Transverse colon (tissue), 4 donors: ENCODE results near the gene BATF2. TPM values are rescaled to one million over a fixed set of nuclear protein-coding genes. Genes with fewer than 3 reads are reported as not detected.

Experiments used
- DNase-seq: peaks from one replicate; pipeline ENCODE4 v3.0.0-alpha.2; 2019
- H3K27ac ChIP-seq, 4 donors: fragments of 200-600 bp; sonication (generic); 2 replicates each; pipeline ENCODE4 v1.5.1; 2016 to 2018; ENCODE audit warnings: inconsistent platforms in 4 of 4
- H3K27me3 ChIP-seq: fragments of 200-600 bp; sonication (generic); 2 replicates; pipeline ENCODE4 v1.5.1; 2017; ENCODE audit warnings: inconsistent platforms
- H3K36me3 ChIP-seq, 4 donors: fragments of 200-600 bp; sonication (generic); 2 replicates each; pipeline ENCODE4 v1.5.1; 2017 to 2019; ENCODE audit warnings: inconsistent platforms in 4 of 4
- H3K4me1 ChIP-seq, 4 donors: fragments of 200-600 bp; sonication (generic); 2 replicates each; pipeline ENCODE4 v1.5.1; 2017 to 2020; ENCODE audit warnings: inconsistent platforms in 4 of 4
- H3K4me3 ChIP-seq, 4 donors: fragments of 200-600 bp; sonication (generic); 1 replicate in 1 of 4; 2 replicates in 3 of 4; pipeline versions ENCODE4 v1.5.1 to v1.6.1; 2017 to 2019; ENCODE audit warnings: inconsistent platforms in 4 of 4
- H3K9me3 ChIP-seq, 2 donors: fragments of 200-600 bp; sonication (generic); 2 replicates each; pipeline ENCODE4 v1.5.1; 2017 to 2019; ENCODE audit warnings: inconsistent platforms in 2 of 2
- EP300 ChIP-seq: sonication (generic); formaldehyde crosslinking; IDR thresholded peaks from one replicate; pipeline ENCODE4 v1.6.1; 2017; ENCODE audit warnings: antibody characterized with exemption, low read depth
- POLR2A ChIP-seq: fragments of 450-650 bp; IDR thresholded peaks from one replicate; pipeline ENCODE4 v1.6.1; 2016; ENCODE audit warnings: antibody characterized with exemption, mild to moderate bottlenecking, moderate library complexity
- POLR2AphosphoS5 ChIP-seq, 3 donors: sonication (generic); formaldehyde crosslinking; IDR thresholded peaks; one replicate each; pipeline ENCODE4 v1.6.1; 2016; ENCODE audit warnings: antibody characterized with exemption in 3 of 3
- WGBS, 2 donors: methylation state at CpG; one replicate each; pipeline ENCODE4 v1.1.5; 2018; ENCODE audit warnings: low coverage in 1 of 2; 5-methylcytosine and 5-hydroxymethylcytosine counted together
- in situ Hi-C, 4 donors: fragments of 200-750 bp; cut with MboI; loops; one replicate each; pipeline versions ENCODE4 v1.15.0 to v1.15.1; 2017; ENCODE audit warnings: low sequenced_read_pairs in 3 of 4, low pct_ligation_motif_present in 1 of 4, low pct_unique_long_range_greater_than_20kb in 1 of 4
- intact Hi-C: fragments of 100-400 bp; cut with DNase I; formaldehyde crosslinking; loops from one replicate; pipeline ENCODE4 v1.15.1; 2023; ENCODE audit warnings: low total_unique reads
- total RNA-seq, 4 donors: library from RNA; depleted of rRNA; stranded (reverse); fragments of >200 nt; gene quantifications; one replicate each; pipeline ENCODE4 v1.1.0, GENCODE V29; 2016
- TF ChIP-seq, protein P1 (sequence below), 5 experiments: fragments of 200-600 bp in 3 of 5; fragments of 450-650 bp in 2 of 5; sonication (generic) in 3 of 5; IDR thresholded peaks; 1 replicate in 2 of 5; 2 replicates in 3 of 5; pipeline ENCODE4 v1.5.1; 2016 to 2017; ENCODE audit warnings: antibody characterized with exemption in 5 of 5, inconsistent platforms in 3 of 5, mild to moderate bottlenecking in 2 of 5, moderate library complexity in 1 of 5

The BATF2 gene
- total RNA-seq, 4 donors from 2014 or later, result 4.0 to 13.9 (median 11.2) TPM

GRCh38 chr11:65017937-65018336 lies 21.2 kb upstream of the BATF2 start:
- H3K36me3 ChIP-seq, result no peaks in the 10 kb centered on the region
- no peak overlapping the region for H3K27ac ChIP-seq
- no peak for DNase-seq
- intact Hi-C loops (no loop called here), in situ Hi-C loops (no loop called here)
- WGBS, 2 donors, result 94 to 100% methylated on average over 1 to 6 of the region's 6 CpGs
- H3K4me3 ChIP-seq, result no peak overlapping the region
- TF ChIP-seq POLR2A, result no peak
- TF ChIP-seq, protein P1, sequence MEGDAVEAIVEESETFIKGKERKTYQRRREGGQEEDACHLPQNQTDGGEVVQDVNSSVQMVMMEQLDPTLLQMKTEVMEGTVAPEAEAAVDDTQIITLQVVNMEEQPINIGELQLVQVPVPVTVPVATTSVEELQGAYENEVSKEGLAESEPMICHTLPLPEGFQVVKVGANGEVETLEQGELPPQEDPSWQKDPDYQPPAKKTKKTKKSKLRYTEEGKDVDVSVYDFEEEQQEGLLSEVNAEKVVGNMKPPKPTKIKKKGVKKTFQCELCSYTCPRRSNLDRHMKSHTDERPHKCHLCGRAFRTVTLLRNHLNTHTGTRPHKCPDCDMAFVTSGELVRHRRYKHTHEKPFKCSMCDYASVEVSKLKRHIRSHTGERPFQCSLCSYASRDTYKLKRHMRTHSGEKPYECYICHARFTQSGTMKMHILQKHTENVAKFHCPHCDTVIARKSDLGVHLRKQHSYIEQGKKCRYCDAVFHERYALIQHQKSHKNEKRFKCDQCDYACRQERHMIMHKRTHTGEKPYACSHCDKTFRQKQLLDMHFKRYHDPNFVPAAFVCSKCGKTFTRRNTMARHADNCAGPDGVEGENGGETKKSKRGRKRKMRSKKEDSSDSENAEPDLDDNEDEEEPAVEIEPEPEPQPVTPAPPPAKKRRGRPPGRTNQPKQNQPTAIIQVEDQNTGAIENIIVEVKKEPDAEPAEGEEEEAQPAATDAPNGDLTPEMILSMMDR (IDR thresholded peaks at IDR 0.05), result no peak
- no peak for TF ChIP-seq POLR2AphosphoS5 (IDR thresholded peaks at IDR 0.05)
- no peak for TF ChIP-seq EP300
- H3K9me3 ChIP-seq, result no peaks in the 10 kb centered on the region
- H3K4me1 ChIP-seq, result peaks cover 12 to 16% (median 14%) of the 10 kb centered on the region in 4 donors
- H3K27me3 ChIP-seq, result no peaks in the 10 kb centered on the region

DNA sequence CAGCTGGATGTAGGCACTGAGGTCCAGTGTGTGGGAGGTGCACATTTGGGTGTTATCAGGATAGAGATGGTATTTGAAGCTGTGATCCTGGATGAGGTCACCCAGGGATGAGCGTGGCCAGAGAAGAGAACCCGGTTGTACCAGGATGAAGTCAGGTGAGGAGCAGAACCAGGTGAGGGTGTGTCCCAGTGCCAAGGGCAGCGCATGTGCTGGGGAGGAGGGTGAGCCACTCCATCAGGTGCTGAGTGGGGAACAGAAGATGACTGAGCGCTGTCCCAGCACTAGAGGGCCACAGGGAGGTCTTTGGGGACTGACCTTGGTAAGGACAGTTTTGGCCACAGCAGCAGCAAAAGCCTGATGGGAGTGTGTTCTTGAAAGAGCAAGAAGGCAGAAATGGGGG lies 19.9 kb upstream of the BATF2 start:
- in situ Hi-C loops, result no loop called here
- WGBS, 2 donors, result 84 to 100% methylated on average over 2 to 4 of the region's 4 CpGs
- peaks cover 15 to 20% (median 17%) of the 10 kb centered on the region in 4 donors for H3K4me1 ChIP-seq
- intact Hi-C loops, result no loop called here
- no peak for DNase-seq
- H3K36me3 ChIP-seq, result no peaks in the 10 kb centered on the region
- TF ChIP-seq, protein P1 (IDR thresholded peaks at IDR 0.05), result no peak
- TF ChIP-seq EP300 (no peak), POLR2AphosphoS5 (IDR thresholded peaks at IDR 0.05) (no peak), POLR2A (no peak)
- no peaks in the 10 kb centered on the region for H3K9me3 ChIP-seq
- H3K27me3 ChIP-seq, result no peaks in the 10 kb centered on the region
- H3K27ac ChIP-seq, result no peak overlapping the region
- H3K4me3 ChIP-seq, result no peak overlapping the region

DNA sequence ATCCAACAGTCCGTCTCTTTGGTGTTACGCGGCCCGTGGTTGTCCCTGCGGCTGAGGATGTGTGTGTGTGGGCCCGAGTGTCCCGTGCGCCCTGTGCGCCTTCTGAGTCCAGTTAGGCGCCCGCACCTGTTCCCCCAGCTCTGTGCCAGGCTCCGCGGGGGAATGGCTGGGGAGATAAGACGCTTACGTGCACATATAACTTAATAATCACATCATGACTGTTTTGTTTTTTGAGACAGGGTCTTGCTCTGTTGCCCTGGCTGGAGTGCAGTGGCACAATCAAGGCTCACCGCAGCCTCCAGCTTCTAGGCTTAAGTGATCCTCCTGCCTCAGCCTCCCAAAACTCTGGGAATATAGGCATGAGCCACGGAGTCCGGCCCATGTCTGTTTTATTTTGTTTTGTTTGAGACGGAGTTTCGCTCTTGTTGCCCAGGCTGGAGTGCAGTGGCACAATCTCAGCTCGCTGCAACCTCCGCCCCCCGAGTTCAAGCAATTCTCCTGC lies 18.0 kb upstream of the BATF2 start:
- 33 to 80% methylated on average over 3 to 23 of the region's 23 CpGs for WGBS, 2 donors
- peak overlapping the region; percentile 98 to 100 (median 100) for H3K27ac ChIP-seq
- TF ChIP-seq POLR2AphosphoS5 (IDR thresholded peaks at IDR 0.05), result no peak
- TF ChIP-seq, protein P1 (IDR thresholded peaks at IDR 0.05), result no peak
- no peak for TF ChIP-seq EP300
- no peak for TF ChIP-seq POLR2A
- in situ Hi-C loops, result no loop called here
- H3K36me3 ChIP-seq, result no peaks in the 10 kb centered on the region
- no peaks in the 10 kb centered on the region for H3K9me3 ChIP-seq
- H3K27me3 ChIP-seq, result no peaks in the 10 kb centered on the region
- DNase-seq, result no peak
- intact Hi-C loops, result loop anchor here (5.0 kb wide), 1 partner anchor 98 kb away; the partner anchor contains the start of gene TM7SF2
- peak overlapping the region; percentile 54 to 74 (median 74) for H3K4me3 ChIP-seq
- H3K4me1 ChIP-seq, result peaks cover 15 to 24% (median 17%) of the 10 kb centered on the region in 4 donors

DNA sequence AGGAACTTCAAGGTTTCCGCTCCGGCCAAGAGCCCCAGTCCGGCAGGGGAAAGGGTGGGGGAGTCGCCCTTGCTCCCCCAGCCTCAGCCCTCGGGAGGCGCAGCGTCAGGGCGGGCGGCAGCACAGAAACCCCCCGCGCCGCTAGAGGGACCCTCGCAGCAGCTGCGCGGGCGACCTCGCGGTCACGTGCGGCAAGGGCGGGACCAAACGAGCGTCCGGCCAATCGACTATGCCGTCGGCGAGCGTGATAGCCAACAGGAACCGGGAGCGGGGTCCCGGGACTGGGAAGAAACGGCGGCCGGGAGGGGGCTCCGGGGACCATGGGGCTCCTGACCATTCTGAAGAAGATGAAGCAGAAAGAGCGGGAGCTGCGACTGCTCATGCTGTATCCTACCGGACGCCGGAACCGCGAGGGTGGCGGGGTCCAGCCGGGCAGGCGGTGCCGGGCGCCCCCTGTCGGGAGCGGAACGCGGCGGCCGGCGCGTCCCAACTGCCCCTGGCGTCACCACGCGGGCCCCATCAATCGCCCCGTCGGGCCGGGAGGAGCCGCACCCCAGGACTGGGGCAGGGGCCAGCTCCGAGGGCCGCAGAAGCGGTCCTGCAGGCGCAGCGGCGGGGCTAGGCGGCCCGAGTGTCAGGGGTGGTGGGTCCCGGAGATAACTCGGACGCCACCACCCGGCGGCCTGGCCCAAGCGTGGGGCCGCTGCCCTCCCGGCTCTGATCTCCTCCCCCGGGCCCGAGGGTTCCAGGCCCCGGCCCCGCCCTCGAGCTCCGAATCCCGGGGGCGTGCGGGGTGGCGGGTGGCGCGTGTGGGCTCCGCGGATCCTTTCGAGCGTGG lies 17.3 kb upstream of the BATF2 start, which contains the start of gene ARL2:
TSS of gene ARL2 (plus strand) at position 273 of the 838 bp plus-strand sequence. CDS start at position 321, 48 bp downstream.
- whole genome bisulfite sequencing, 2 donors, result 0% methylated on average over 46 of the region's 96 CpGs; no CpG with 5 or more reads in 1 of the 2 donors
- TF ChIP-seq POLR2A (peak; percentile 51), EP300 (no peak), POLR2AphosphoS5 (IDR thresholded peaks at IDR 0.05) (peak in 1 of 3 donors; percentile 58)
- TF ChIP-seq, protein P1 (IDR thresholded peaks at IDR 0.05), result peak; percentile 67 to 96 (median 91)
- Histone ChIP-seq H3K9me3 (no peaks in the 10 kb centered on the region), H3K4me3 (peak within 1 kb of the TSS; percentile 54 to 74 (median 74)), H3K4me1 (peaks cover 15 to 24% (median 17%) of the 10 kb centered on the region in 4 donors), H3K27me3 (no peaks in the 10 kb centered on the region), H3K27ac (peak within 1 kb of the TSS; percentile 98 to 100 (median 100)), H3K36me3 (no peaks in the 10 kb centered on the region)
- DNase-seq, result peak; percentile 92
- intact Hi-C loops, result loop anchor here (5.0 kb wide), 1 partner anchor 98 kb away; the partner anchor contains the start of gene TM7SF2
- in situ Hi-C loops, result no loop called here
